Measurements from ENCODE around the gene NOSIP. TPM values are rescaled to one million over a fixed set of nuclear protein-coding genes. Genes with fewer than 3 reads are reported as not detected.

The NOSIP gene
- total and polyA plus RNA-seq, 10 of the 15 experiments (the other 5 are each of a cell fraction or from before 2014, with no cell fraction given): 7.2 to 85.5 (median 48.4) TPM

GRCh38 chr19:49518033-49518432, 62.3 kb downstream of the NOSIP start:
- no peak for FAIRE-seq
- DNase-seq (ENCODE audit: low read depth, low spot score): no peak
- no TSS peak for BruUV-seq (replicated peaks)
- no peak for TF ChIP-seq CBFB (IDR thresholded peaks at IDR 0.05; ENCODE audit: low read depth)
- TF ChIP-seq FOXM1 (IDR thresholded peaks at IDR 0.05; ENCODE audit: low read depth, low read length): no peak
- TF ChIP-seq HDGF (IDR thresholded peaks at IDR 0.05): no peak
- no peak for TF ChIP-seq SREBF2 (IDR thresholded peaks at IDR 0.05; ENCODE audit: low read length)
- no peak for TF ChIP-seq NFXL1 (IDR thresholded peaks at IDR 0.05; ENCODE audit: borderline replicate concordance)
- no peak for TF ChIP-seq PAX8 (IDR thresholded peaks at IDR 0.05)
- TF ChIP-seq RUNX3 (IDR thresholded peaks at IDR 0.05; ENCODE audit: low read length): no peak
- TF ChIP-seq, protein P1, sequence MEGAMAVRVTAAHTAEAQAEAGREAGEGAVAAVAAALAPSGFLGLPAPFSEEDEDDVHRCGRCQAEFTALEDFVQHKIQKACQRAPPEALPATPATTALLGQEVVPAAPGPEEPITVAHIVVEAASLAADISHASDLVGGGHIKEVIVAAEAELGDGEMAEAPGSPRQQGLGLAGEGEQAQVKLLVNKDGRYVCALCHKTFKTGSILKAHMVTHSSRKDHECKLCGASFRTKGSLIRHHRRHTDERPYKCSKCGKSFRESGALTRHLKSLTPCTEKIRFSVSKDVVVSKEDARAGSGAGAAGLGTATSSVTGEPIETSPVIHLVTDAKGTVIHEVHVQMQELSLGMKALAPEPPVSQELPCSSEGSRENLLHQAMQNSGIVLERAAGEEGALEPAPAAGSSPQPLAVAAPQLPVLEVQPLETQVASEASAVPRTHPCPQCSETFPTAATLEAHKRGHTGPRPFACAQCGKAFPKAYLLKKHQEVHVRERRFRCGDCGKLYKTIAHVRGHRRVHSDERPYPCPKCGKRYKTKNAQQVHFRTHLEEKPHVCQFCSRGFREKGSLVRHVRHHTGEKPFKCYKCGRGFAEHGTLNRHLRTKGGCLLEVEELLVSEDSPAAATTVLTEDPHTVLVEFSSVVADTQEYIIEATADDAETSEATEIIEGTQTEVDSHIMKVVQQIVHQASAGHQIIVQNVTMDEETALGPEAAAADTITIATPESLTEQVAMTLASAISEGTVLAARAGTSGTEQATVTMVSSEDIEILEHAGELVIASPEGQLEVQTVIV (IDR thresholded peaks at IDR 0.05; ENCODE audit: borderline replicate concordance, partially characterized antibody): no peak
- TF ChIP-seq ZBTB40 (IDR thresholded peaks at IDR 0.05; ENCODE audit: borderline replicate concordance): no peak
- RAD21 ChIA-PET (ENCODE audit: unreplicated experiment): no interaction called here
- WGBS (ENCODE audit: insufficient coverage, insufficient replicate concordance, low lambda C conversion rate, missing lambda C conversion rate): 86% methylated on average over 3 of the region's 3 CpGs
- no peak overlapping the region for H3K4me3 ChIP-seq
- no peak overlapping the region for H2AFZ ChIP-seq (ENCODE audit: control insufficient read depth, low read depth, low read length)
- SMC1A ChIA-PET (ENCODE audit: uncharacterized antibody, unreplicated experiment): interaction anchor here (0.6 to 0.9 kb wide), 2 partner anchors 11 to 72 kb away, joined by 3 read pairs; no protein-coding TSS in a partner anchor
- H3K4me2 ChIP-seq (ENCODE audit: control insufficient read depth, insufficient read depth): no peak overlapping the region
- no peaks in the 10 kb centered on the region for H3K4me1 ChIP-seq (ENCODE audit: control insufficient read depth, insufficient read depth, low read length)
- H4K20me1 ChIP-seq (ENCODE audit: control insufficient read depth, insufficient read depth): no peaks in the 10 kb centered on the region
- H3K79me2 ChIP-seq (ENCODE audit: control insufficient read depth, insufficient read depth, low read length): no peaks in the 10 kb centered on the region
- CTCF ChIA-PET: interaction anchor here (1.3 to 1.6 kb wide), 2 partner anchors 15 to 53 kb away, joined by 3 to 4 read pairs; no protein-coding TSS in a partner anchor
- no peak overlapping the region for H3K27ac ChIP-seq (ENCODE audit: control insufficient read depth, insufficient read depth)
- in situ Hi-C loops (cut with MboI): no loop called here
- no peak overlapping the region for H3K9ac ChIP-seq (ENCODE audit: control insufficient read depth, insufficient read depth, low read length)
- ATAC-seq: no peak
- H3K36me3 ChIP-seq (ENCODE audit: control insufficient read depth in 2 of 2, insufficient read depth in 2 of 2, low read length in 1 of 2): no peaks in the 10 kb centered on the region
- H3K9me3 ChIP-seq (replicated peaks; ENCODE audit: control insufficient read depth, insufficient read depth, low read length): no peaks in the 10 kb centered on the region
- H3K27me3 ChIP-seq (replicated peaks in 1 of 2; ENCODE audit: control insufficient read depth in 2 of 2, insufficient read depth in 2 of 2, low read length in 1 of 2): no peaks in the 10 kb centered on the region; a peak in 1 of 4 replicates
- POLR2A ChIA-PET: interaction anchor here (0.6 kb wide), 1 partner anchor 22 kb away, joined by 5 read pairs; no protein-coding TSS in a partner anchor
- intact Hi-C loops (cut with micrococcal nuclease; ENCODE audit: unreplicated experiment): no loop called here

Measured in GM12878 (cell line).